Measurements from ENCODE around the gene CNN1.

DNA sequence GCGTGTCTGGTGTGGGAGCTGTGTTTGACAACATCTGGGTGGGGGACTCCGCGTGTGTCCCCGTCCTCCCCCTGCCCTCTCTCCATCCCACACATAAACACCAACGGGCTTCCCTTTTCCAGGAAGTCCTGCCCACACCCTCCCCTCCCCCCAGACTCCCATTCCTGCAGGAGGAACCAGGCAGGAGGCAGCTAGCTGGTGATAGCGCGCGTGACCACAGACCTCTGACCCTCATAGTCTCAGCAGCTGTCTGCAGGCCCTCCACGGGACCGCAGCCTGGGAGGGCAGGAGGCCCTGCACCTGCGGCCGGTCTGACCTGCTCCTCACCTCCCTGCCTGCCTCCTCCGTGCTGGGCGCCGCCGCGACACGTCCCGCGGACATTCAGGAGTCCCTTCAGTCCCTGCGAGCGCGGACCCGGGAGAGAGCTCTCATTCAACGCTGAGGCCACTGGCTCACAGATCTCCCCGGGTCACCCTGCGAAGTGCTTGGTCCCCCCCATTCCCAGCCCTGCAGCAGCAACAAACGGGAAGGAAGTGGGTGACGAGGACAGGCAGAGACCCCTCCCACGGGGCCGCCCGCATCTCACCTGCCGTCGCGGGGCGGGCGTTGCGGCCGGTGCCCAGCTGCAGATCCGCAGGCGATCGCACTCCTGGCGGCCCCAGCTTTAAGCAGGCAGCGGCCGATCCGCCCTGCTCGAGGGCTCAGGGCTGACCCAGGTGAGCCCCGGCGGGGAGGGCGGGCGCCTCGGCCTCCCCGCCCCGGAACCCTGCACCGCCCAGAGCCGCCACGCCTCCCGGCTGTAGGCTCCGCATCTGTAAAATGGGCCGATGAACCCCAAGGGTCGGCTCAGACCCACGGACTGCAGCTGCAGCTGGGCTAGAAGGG is 39.8 kb downstream of the CNN1 start:
- TF ChIP-seq, protein P1, sequence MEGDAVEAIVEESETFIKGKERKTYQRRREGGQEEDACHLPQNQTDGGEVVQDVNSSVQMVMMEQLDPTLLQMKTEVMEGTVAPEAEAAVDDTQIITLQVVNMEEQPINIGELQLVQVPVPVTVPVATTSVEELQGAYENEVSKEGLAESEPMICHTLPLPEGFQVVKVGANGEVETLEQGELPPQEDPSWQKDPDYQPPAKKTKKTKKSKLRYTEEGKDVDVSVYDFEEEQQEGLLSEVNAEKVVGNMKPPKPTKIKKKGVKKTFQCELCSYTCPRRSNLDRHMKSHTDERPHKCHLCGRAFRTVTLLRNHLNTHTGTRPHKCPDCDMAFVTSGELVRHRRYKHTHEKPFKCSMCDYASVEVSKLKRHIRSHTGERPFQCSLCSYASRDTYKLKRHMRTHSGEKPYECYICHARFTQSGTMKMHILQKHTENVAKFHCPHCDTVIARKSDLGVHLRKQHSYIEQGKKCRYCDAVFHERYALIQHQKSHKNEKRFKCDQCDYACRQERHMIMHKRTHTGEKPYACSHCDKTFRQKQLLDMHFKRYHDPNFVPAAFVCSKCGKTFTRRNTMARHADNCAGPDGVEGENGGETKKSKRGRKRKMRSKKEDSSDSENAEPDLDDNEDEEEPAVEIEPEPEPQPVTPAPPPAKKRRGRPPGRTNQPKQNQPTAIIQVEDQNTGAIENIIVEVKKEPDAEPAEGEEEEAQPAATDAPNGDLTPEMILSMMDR (IDR thresholded peaks at IDR 0.05; ENCODE audit: insufficient read depth, low read length, poor library complexity, severe bottlenecking): no peak
- no peak for TF ChIP-seq EZH2phosphoT487 (conservative IDR thresholded peaks at IDR 0.05; ENCODE audit: low read length)
